Measurements from ENCODE around the gene KRTAP3-2. TPM values are rescaled to one million over a fixed set of nuclear protein-coding genes. Genes with fewer than 3 reads are reported as not detected.

The KRTAP3-2 gene
- total RNA-seq, 1 donor from 2014 or later = not detected

DNA sequence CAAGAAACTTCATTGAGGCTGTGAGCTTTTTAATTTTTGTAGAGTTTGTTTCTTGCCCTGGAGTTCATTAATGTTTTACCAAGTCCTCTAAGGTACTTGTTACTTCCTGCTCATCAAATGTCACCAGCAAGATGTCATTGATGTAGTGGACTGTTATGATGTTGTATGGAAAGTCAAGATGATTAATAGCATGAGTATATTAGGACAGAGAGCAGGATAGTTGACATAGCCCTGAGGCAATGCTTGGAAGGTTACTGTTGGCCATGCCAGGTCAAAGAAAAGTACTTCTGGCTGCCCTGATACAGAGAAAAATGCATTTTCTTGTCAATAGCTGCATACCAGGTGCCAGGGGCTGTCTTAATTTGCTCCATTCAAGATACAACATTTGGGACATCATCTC lies 20.6 kb upstream of the KRTAP3-2 start:
- CTCF ChIA-PET = no interaction called here
- POLR2A ChIA-PET = no interaction called here
- no peak for ATAC-seq (ENCODE audit: low read depth)

GRCh38 chr17:41019415-41019814 lies 19.7 kb upstream of the KRTAP3-2 start:
- H3K4me3 Mint-ChIP-seq = no peak overlapping the region
- no peak overlapping the region for H3K27ac Mint-ChIP-seq
- ChIA-PET POLR2A (no interaction called here), CTCF (no interaction called here)
- H3K36me3 Mint-ChIP-seq (ENCODE audit: low read depth) = no peaks in the 10 kb centered on the region
- ATAC-seq (ENCODE audit: low read depth) = no peak
- intact Hi-C loops (cut with micrococcal nuclease) = no loop called here
- no peak for DNase-seq
- TF ChIP-seq, protein P1, sequence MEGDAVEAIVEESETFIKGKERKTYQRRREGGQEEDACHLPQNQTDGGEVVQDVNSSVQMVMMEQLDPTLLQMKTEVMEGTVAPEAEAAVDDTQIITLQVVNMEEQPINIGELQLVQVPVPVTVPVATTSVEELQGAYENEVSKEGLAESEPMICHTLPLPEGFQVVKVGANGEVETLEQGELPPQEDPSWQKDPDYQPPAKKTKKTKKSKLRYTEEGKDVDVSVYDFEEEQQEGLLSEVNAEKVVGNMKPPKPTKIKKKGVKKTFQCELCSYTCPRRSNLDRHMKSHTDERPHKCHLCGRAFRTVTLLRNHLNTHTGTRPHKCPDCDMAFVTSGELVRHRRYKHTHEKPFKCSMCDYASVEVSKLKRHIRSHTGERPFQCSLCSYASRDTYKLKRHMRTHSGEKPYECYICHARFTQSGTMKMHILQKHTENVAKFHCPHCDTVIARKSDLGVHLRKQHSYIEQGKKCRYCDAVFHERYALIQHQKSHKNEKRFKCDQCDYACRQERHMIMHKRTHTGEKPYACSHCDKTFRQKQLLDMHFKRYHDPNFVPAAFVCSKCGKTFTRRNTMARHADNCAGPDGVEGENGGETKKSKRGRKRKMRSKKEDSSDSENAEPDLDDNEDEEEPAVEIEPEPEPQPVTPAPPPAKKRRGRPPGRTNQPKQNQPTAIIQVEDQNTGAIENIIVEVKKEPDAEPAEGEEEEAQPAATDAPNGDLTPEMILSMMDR (IDR thresholded peaks at IDR 0.05) = no peak
- H3K27me3 Mint-ChIP-seq = peaks cover 9% of the 10 kb centered on the region
- peaks cover 4% of the 10 kb centered on the region for H3K9me3 Mint-ChIP-seq
- H3K4me1 Mint-ChIP-seq = no peaks in the 10 kb centered on the region

More for the DNA sequence above, 20.6 kb upstream of the KRTAP3-2 start:
- TF ChIP-seq, protein P1 (IDR thresholded peaks at IDR 0.05) = no peak
- no peaks in the 10 kb centered on the region for H3K36me3 Mint-ChIP-seq (ENCODE audit: low read depth)
- H3K27me3 Mint-ChIP-seq = peaks cover 11% of the 10 kb centered on the region
- H3K4me3 Mint-ChIP-seq = no peak overlapping the region
- no peak for DNase-seq
- no peaks in the 10 kb centered on the region for H3K4me1 Mint-ChIP-seq
- intact Hi-C loops (cut with micrococcal nuclease) = no loop called here
- H3K9me3 Mint-ChIP-seq = peaks cover 4% of the 10 kb centered on the region
- H3K27ac Mint-ChIP-seq = no peak overlapping the region

- TF ChIP-seq, protein P1 (IDR thresholded peaks at IDR 0.05) = no peak
- Mint-ChIP-seq H3K27me3 (peaks cover 9% of the 10 kb centered on the region), H3K4me3 (no peak overlapping the region), H3K27ac (no peak overlapping the region), H3K4me1 (no peaks in the 10 kb centered on the region), H3K36me3 (ENCODE audit: low read depth) (no peaks in the 10 kb centered on the region), H3K9me3 (peaks cover 4% of the 10 kb centered on the region)
- CTCF ChIA-PET = no interaction called here
- intact Hi-C loops (cut with micrococcal nuclease) = no loop called here
- ATAC-seq (ENCODE audit: low read depth) (no peak), DNase-seq (no peak)
- POLR2A ChIA-PET = no interaction called here
These were observed 18.8 kb upstream of the KRTAP3-2 start for GRCh38 chr17:41018541-41018940.

- ATAC-seq (ENCODE audit: low read depth) (no peak), DNase-seq (no peak)
- peaks cover 9% of the 10 kb centered on the region for H3K27me3 Mint-ChIP-seq
- no peak overlapping the region for H3K27ac Mint-ChIP-seq
- CTCF ChIA-PET = no interaction called here
- H3K4me1 Mint-ChIP-seq = no peaks in the 10 kb centered on the region
- no peaks in the 10 kb centered on the region for H3K36me3 Mint-ChIP-seq (ENCODE audit: low read depth)
- POLR2A ChIA-PET = no interaction called here
- TF ChIP-seq, protein P1 (IDR thresholded peaks at IDR 0.05) = no peak
- peaks cover 4% of the 10 kb centered on the region for H3K9me3 Mint-ChIP-seq
- intact Hi-C loops (cut with micrococcal nuclease) = no loop called here
- H3K4me3 Mint-ChIP-seq = no peak overlapping the region
These were observed 17.0 kb upstream of the KRTAP3-2 start for GRCh38 chr17:41016578-41017215.

DNA sequence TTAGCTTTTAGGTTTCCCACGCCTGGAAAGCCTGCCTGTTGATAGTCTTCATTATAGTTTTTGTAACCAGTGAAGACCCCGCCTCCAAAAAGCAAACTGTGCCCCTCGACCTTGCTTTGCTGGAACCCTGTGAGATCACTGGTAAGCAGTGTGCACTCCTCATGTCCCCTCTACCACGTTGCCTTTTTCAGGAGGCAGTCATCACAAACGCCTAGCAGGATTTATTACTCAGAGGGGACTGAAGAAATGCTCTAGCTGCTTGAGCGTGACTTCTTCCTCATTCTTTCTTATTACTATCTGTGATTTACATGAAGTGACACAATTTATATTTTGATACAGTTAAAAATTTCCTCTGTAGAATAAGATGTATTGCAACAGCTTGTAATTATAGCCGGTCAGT lies 15.7 kb upstream of the KRTAP3-2 start:
- ATAC-seq (ENCODE audit: low read depth) = no peak
- Mint-ChIP-seq H3K4me1 (no peaks in the 10 kb centered on the region), H3K4me3 (no peak overlapping the region), H3K27ac (no peak overlapping the region), H3K36me3 (ENCODE audit: low read depth) (no peaks in the 10 kb centered on the region), H3K9me3 (no peaks in the 10 kb centered on the region), H3K27me3 (peaks cover 3% of the 10 kb centered on the region)
- intact Hi-C loops (cut with micrococcal nuclease) = no loop called here
- ChIA-PET CTCF (no interaction called here), POLR2A (no interaction called here)
- TF ChIP-seq, protein P1 (IDR thresholded peaks at IDR 0.05) = no peak
- no peak for DNase-seq
